Spleen (tissue), 11 donors: Measurements from ENCODE around the gene TIA1. TPM values are rescaled to one million over a fixed set of nuclear protein-coding genes. Genes with fewer than 3 reads are reported as not detected.

Experiments
- DNase-seq: peaks from one replicate; pipeline ENCODE4 v3.0.0-alpha.2; 2020
- H3K27ac ChIP-seq, 8 donors: fragments of 200-600 bp; sonication (generic) in 7 of 8; 1 replicate in 4 of 8; 2 replicates in 4 of 8; pipeline versions ENCODE4 v1.5.0 to v1.8.0; 2016 to 2021; ENCODE audit warnings: inconsistent platforms in 4 of 8, mild to moderate bottlenecking in 4 of 8, moderate library complexity in 1 of 8
- H3K27me3 ChIP-seq, 7 donors: fragments of 200-600 bp; sonication (generic) in 6 of 7; replicated peaks in 1 of 7; 1 replicate in 4 of 7; 2 replicates in 3 of 7; pipeline versions ENCODE4 v1.5.0 to v1.8.0; 2016 to 2021; ENCODE audit warnings: inconsistent platforms in 3 of 7, mild to moderate bottlenecking in 1 of 7
- H3K36me3 ChIP-seq, 6 donors: fragments of 200-600 bp; sonication (generic) in 5 of 6; 1 replicate in 4 of 6; 2 replicates in 2 of 6; pipeline versions ENCODE4 v1.5.0 to v1.8.0; 2016 to 2021; ENCODE audit warnings: inconsistent platforms in 2 of 6
- H3K4me1 ChIP-seq, 6 donors: fragments of 200-600 bp; sonication (generic) in 5 of 6; 1 replicate in 3 of 6; 2 replicates in 3 of 6; pipeline versions ENCODE4 v1.5.0 to v1.8.0; 2016 to 2021; ENCODE audit warnings: inconsistent platforms in 3 of 6
- H3K4me3 ChIP-seq, 8 donors: fragments of 200-600 bp; sonication (generic) in 7 of 8; 1 replicate in 4 of 8; 2 replicates in 4 of 8; pipeline versions ENCODE4 v1.5.0 to v1.8.0; 2016 to 2021; ENCODE audit warnings: inconsistent platforms in 4 of 8, mild to moderate bottlenecking in 4 of 8, moderate library complexity in 2 of 8
- H3K9me3 ChIP-seq, 8 donors: fragments of 200-600 bp; sonication (generic) in 7 of 8; 1 replicate in 4 of 8; 2 replicates in 4 of 8; pipeline versions ENCODE4 v1.5.0 to v1.8.0; 2016 to 2021; ENCODE audit warnings: inconsistent platforms in 4 of 8
- POLR2A ChIP-seq, 3 donors: fragments of 450-650 bp; IDR thresholded peaks; one replicate each; pipeline ENCODE4 v1.5.1; 2017; ENCODE audit warnings: antibody characterized with exemption in 3 of 3, mild to moderate bottlenecking in 1 of 3
- POLR2AphosphoS5 ChIP-seq, 3 donors: sonication (generic); formaldehyde crosslinking; IDR thresholded peaks; one replicate each; pipeline ENCODE4 v1.5.1; 2017; ENCODE audit warnings: antibody characterized with exemption in 3 of 3
- WGBS, 5 donors: extraction: QIAGEN DNeasy Blood & Tissue Kit in 3 of 5; methylation state at CpG; one replicate each; pipeline versions ENCODE4 v1.1.5 to v1.1.7; 2013 to 2018; 5-methylcytosine and 5-hydroxymethylcytosine counted together
- intact Hi-C: fragments of 100-400 bp; cut with DNase I; formaldehyde crosslinking; loops from one replicate; pipeline ENCODE4 v1.15.0; 2023; ENCODE audit warnings: low total_unique reads
- polyA plus RNA-seq, 3 donors: library from polyadenylated mRNA; stranded (reverse); fragments of 200-250 nt; gene quantifications; one replicate each; pipeline ENCODE4 v1.2.1, GENCODE V29; 2013
- total RNA-seq, 7 donors: library from RNA; depleted of rRNA in 3 of 7; stranded (reverse); fragments of >200 nt in 3 of 7; fragmentation: NEBNext Ultra II Directional in 4 of 7; extraction: Animal tissue kit (Norgen Biotek cat#: 25700) in 4 of 7; gene quantifications; one replicate each; pipeline versions ENCODE4 v1.1.0 to v1.2.1, GENCODE V29; 2016 to 2021
- TF ChIP-seq, protein P1 (sequence below), 11 experiments: fragments of 200-600 bp in 7 of 11; fragments of 450-650 bp in 4 of 11; sonication (generic) in 4 of 11; IDR thresholded peaks in 8 of 11; conservative IDR thresholded peaks in 3 of 11; 1 replicate in 7 of 11; 2 replicates in 4 of 11; pipeline versions ENCODE4 v1.4.0 to v1.8.0; 2016 to 2021; ENCODE audit warnings: antibody characterized with exemption in 11 of 11, inconsistent platforms in 4 of 11, mild to moderate bottlenecking in 1 of 11
- donor health status: healthy with polysubstance abuse.
- donor health status: DM: no; HTN: no; CAD: no; lungs with moderate emphysema.
- donor health status: DM: no; HTN: no; CAD: no.
- donor health status: Bipolar disorder and iron deficiency.
- donor health status: healthy.
- donor health status: DM: no; HTN: no; CAD: no.
- donor health status: DM: yes; HTN: yes; CAD: no.

The TIA1 gene
- total and polyA plus RNA-seq, 10 donors: 72.5 to 175 (median 124) TPM

DNA sequence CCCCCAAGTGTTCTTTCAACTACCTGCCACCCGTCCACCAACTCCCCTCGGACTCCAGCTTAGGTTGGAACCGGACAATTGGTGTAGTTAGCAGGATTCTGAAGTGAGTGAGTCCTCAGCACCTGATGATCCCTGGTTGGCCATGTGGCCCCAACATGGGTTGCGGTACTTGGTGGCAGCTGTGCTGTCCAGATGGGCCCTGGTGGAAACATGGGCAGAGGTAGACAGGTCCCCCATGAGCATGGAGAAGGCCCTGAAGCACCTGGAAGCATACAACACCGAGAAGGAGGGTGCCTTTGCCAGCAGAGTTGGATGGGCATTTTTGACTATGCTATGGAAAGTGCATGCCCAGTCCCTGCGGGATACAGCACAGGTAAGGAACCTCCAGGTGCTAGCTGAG lies 46.6 kb downstream of the TIA1 start:
- H3K27me3 ChIP-seq: no peaks in the 10 kb centered on the region
- TF ChIP-seq, protein P1, sequence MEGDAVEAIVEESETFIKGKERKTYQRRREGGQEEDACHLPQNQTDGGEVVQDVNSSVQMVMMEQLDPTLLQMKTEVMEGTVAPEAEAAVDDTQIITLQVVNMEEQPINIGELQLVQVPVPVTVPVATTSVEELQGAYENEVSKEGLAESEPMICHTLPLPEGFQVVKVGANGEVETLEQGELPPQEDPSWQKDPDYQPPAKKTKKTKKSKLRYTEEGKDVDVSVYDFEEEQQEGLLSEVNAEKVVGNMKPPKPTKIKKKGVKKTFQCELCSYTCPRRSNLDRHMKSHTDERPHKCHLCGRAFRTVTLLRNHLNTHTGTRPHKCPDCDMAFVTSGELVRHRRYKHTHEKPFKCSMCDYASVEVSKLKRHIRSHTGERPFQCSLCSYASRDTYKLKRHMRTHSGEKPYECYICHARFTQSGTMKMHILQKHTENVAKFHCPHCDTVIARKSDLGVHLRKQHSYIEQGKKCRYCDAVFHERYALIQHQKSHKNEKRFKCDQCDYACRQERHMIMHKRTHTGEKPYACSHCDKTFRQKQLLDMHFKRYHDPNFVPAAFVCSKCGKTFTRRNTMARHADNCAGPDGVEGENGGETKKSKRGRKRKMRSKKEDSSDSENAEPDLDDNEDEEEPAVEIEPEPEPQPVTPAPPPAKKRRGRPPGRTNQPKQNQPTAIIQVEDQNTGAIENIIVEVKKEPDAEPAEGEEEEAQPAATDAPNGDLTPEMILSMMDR (IDR thresholded peaks at IDR 0.05 in 8 of 11, conservative IDR thresholded peaks at IDR 0.05 in 3 of 11): no peak
- TF ChIP-seq POLR2AphosphoS5 (IDR thresholded peaks at IDR 0.05) (no peak), POLR2A (IDR thresholded peaks at IDR 0.05) (no peak)
- WGBS, 5 donors: 90 to 99% (median 97%) methylated on average over 5 to 6 of the region's 6 CpGs
- H3K27ac ChIP-seq: no peak overlapping the region
- DNase-seq: no peak
- no peaks in the 10 kb centered on the region for H3K4me1 ChIP-seq
- intact Hi-C loops: no loop called here
- H3K9me3 ChIP-seq: no peaks in the 10 kb centered on the region
- H3K4me3 ChIP-seq: no peak overlapping the region
- H3K36me3 ChIP-seq: peaks cover 0 to 2% (median 0%) of the 10 kb centered on the region in 6 donors

DNA sequence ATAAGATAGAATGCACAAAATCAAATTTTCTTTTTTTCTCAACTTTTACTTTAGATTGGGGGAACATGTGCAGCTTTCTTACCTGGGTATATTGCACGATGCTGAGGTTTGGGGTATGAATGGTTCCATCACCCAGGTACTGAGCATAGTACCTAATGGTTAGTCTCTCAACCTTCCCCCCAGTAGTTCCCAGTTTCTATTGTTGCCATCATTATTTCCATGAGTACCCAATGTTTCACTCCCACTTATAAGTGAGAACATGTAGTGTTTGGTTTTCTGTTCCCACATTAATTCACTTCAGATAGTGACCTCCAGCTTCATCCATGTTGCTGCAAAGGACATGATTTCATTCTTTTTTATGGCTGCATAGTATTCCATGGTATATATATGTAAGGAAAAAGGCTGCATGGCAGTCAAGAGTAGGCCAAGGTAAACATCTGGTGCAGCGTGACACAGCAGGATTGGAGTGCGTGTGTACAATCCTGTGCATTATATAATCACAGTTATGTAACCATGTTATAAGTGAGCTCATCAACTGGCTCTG lies 47.1 kb downstream of the TIA1 start:
- DNase-seq: no peak
- Histone ChIP-seq H3K36me3 (no peaks in the 10 kb centered on the region), H3K4me1 (no peaks in the 10 kb centered on the region), H3K4me3 (no peak overlapping the region), H3K27me3 (no peaks in the 10 kb centered on the region), H3K27ac (no peak overlapping the region), H3K9me3 (no peaks in the 10 kb centered on the region)
- 75 to 97% (median 94%) methylated on average over 3 of the region's 3 CpGs for WGBS, 5 donors
- intact Hi-C loops: no loop called here
- TF ChIP-seq POLR2AphosphoS5 (IDR thresholded peaks at IDR 0.05) (no peak), POLR2A (IDR thresholded peaks at IDR 0.05) (no peak)
- TF ChIP-seq, protein P1 (IDR thresholded peaks at IDR 0.05 in 8 of 11, conservative IDR thresholded peaks at IDR 0.05 in 3 of 11): no peak

DNA sequence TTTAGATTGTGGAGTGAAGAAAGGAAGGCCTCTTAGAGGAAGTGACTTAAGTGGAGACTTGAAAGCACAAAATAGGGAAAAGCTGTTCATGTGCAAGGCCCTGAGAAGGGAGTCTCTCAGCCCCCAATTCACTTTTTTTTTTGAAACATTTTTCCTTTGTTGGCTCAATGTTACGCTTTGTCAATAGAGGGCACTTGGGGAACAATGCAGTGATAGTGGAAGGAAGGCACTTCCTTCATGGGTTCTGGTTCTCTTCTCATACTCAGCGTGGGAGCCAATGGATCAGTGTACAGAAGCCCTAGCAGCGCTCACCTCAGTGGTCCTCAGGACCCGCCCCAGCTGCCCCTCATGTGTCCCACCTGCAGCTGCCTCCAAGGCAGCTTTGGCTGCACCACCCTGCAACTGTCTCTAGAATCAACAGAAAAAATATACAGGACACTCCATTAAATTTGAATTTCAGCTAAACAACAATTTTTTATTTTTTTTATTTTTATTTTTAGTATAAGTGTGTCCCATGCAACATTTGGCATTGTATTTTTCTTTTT lies 49.0 kb downstream of the TIA1 start:
- 73 to 89% (median 80%) methylated on average over 4 of the region's 4 CpGs for WGBS, 5 donors
- no peak for DNase-seq
- no peak for TF ChIP-seq POLR2AphosphoS5 (IDR thresholded peaks at IDR 0.05)
- no peaks in the 10 kb centered on the region for H3K27me3 ChIP-seq
- H3K4me1 ChIP-seq: no peaks in the 10 kb centered on the region
- H3K9me3 ChIP-seq: no peaks in the 10 kb centered on the region
- H3K36me3 ChIP-seq: no peaks in the 10 kb centered on the region
- no peak overlapping the region for H3K4me3 ChIP-seq
- no peak overlapping the region for H3K27ac ChIP-seq
- intact Hi-C loops: no loop called here

DNA sequence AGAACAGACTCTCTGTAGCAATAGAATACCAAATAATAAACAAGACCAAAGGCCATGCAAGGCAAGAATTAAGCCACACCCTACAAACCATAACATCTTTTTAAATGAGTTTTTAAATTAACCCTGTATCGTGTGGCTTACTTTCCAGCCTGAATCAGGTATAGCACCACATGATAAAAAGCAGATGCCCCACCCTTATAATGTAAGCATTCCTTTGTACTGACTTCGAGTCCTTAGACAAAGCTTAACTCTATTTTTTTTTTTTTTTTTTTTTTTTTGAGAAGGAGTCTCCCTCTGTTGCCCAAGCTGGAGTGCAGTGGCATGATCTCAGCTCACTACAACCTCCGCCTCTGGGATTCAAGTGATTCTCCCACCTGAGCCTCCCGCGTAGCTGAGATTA lies 55.9 kb downstream of the TIA1 start:
- no peak for DNase-seq
- no peak overlapping the region for H3K27ac ChIP-seq
- intact Hi-C loops: no loop called here
- TF ChIP-seq POLR2A (IDR thresholded peaks at IDR 0.05) (no peak), POLR2AphosphoS5 (IDR thresholded peaks at IDR 0.05) (no peak)
- TF ChIP-seq, protein P1 (IDR thresholded peaks at IDR 0.05 in 8 of 11, conservative IDR thresholded peaks at IDR 0.05 in 3 of 11): no peak
- H3K9me3 ChIP-seq: no peaks in the 10 kb centered on the region
- no peaks in the 10 kb centered on the region for H3K27me3 ChIP-seq
- H3K4me3 ChIP-seq: no peak overlapping the region
- 91 to 97% (median 93%) methylated on average over 5 of the region's 5 CpGs for WGBS, 5 donors
- H3K4me1 ChIP-seq: peaks cover 4 to 25% (median 14%) of the 10 kb centered on the region in 6 donors
- no peaks in the 10 kb centered on the region for H3K36me3 ChIP-seq
